ENCODE results near the gene NRROS. TPM values are rescaled to one million over a fixed set of nuclear protein-coding genes. Genes with fewer than 3 reads are reported as not detected.

Gene NRROS
- total RNA-seq, 4 donors from 2014 or later = 2.5 to 3.7 TPM; not detected in 2

GRCh38 chr3:196661400-196661799 lies 21.9 kb downstream of the NRROS start:
- no peak for DNase-seq
- H3K9me3 ChIP-seq = no peaks in the 10 kb centered on the region
- no peaks in the 10 kb centered on the region for H3K36me3 ChIP-seq
- in situ Hi-C loops (cut with MboI; ENCODE audit: low pct_ligation_motif_present in 1 of 4, low pct_unique_long_range_greater_than_20kb in 1 of 4, low sequenced_read_pairs in 3 of 4) = no loop called here
- no peak overlapping the region for H3K27ac ChIP-seq
- no peak overlapping the region for H3K4me3 ChIP-seq
- intact Hi-C loops (cut with DNase I; ENCODE audit: low total_unique reads) = no loop called here
- TF ChIP-seq POLR2A (IDR thresholded peaks at IDR 0.05) = no peak
- TF ChIP-seq EP300 (IDR thresholded peaks at IDR 0.05; ENCODE audit: low read depth) = no peak
- no peak for TF ChIP-seq POLR2AphosphoS5 (IDR thresholded peaks at IDR 0.05)
- no peak for TF ChIP-seq CTCF (IDR thresholded peaks at IDR 0.05)
- no peaks in the 10 kb centered on the region for H3K4me1 ChIP-seq
- 60 to 80% methylated on average over 1 to 12 of the region's 16 CpGs for WGBS, 2 donors (ENCODE audit: low coverage in 1 of 2)
- H3K27me3 ChIP-seq = no peaks in the 10 kb centered on the region

- in situ Hi-C loops (cut with MboI; ENCODE audit: low pct_ligation_motif_present in 1 of 4, low pct_unique_long_range_greater_than_20kb in 1 of 4, low sequenced_read_pairs in 3 of 4) = no loop called here
- Histone ChIP-seq H3K4me1 (no peaks in the 10 kb centered on the region), H3K9me3 (no peaks in the 10 kb centered on the region), H3K27me3 (no peaks in the 10 kb centered on the region), H3K27ac (no peak overlapping the region), H3K36me3 (no peaks in the 10 kb centered on the region), H3K4me3 (no peak overlapping the region)
- TF ChIP-seq CTCF (IDR thresholded peaks at IDR 0.05) = no peak
- WGBS, 2 donors (ENCODE audit: low coverage in 1 of 2) = 60 to 93% methylated on average over 1 to 13 of the region's 13 CpGs
- no peak for DNase-seq
- intact Hi-C loops (cut with DNase I; ENCODE audit: low total_unique reads) = no loop called here
Observed at GRCh38 chr3:196662033-196662432, 22.5 kb downstream of the NRROS start.

- Histone ChIP-seq H3K27me3 (no peaks in the 10 kb centered on the region), H3K4me1 (no peaks in the 10 kb centered on the region), H3K27ac (no peak overlapping the region), H3K9me3 (no peaks in the 10 kb centered on the region), H3K36me3 (no peaks in the 10 kb centered on the region), H3K4me3 (no peak overlapping the region)
- no peak for DNase-seq
- no peak for TF ChIP-seq POLR2A (IDR thresholded peaks at IDR 0.05)
- TF ChIP-seq EP300 (IDR thresholded peaks at IDR 0.05; ENCODE audit: low read depth) = no peak
- TF ChIP-seq POLR2AphosphoS5 (IDR thresholded peaks at IDR 0.05) = no peak
- TF ChIP-seq CTCF (IDR thresholded peaks at IDR 0.05) = no peak
- in situ Hi-C loops (cut with MboI; ENCODE audit: low pct_ligation_motif_present in 1 of 4, low pct_unique_long_range_greater_than_20kb in 1 of 4, low sequenced_read_pairs in 3 of 4) = no loop called here
- WGBS, 2 donors (ENCODE audit: low coverage in 1 of 2) = 55 to 72% methylated on average over 2 to 15 of the region's 15 CpGs
- intact Hi-C loops (cut with DNase I; ENCODE audit: low total_unique reads) = no loop called here
Observed at GRCh38 chr3:196662711-196663571, 23.4 kb downstream of the NRROS start.

GRCh38 chr3:196666001-196666867 lies 26.7 kb downstream of the NRROS start:
- no peak for TF ChIP-seq POLR2AphosphoS5 (IDR thresholded peaks at IDR 0.05)
- TF ChIP-seq CTCF (IDR thresholded peaks at IDR 0.05) = no peak
- TF ChIP-seq EP300 (IDR thresholded peaks at IDR 0.05; ENCODE audit: low read depth) = no peak
- TF ChIP-seq POLR2A (IDR thresholded peaks at IDR 0.05) = no peak
- Histone ChIP-seq H3K27me3 (no peaks in the 10 kb centered on the region), H3K9me3 (no peaks in the 10 kb centered on the region), H3K4me3 (no peak overlapping the region), H3K27ac (no peak overlapping the region), H3K4me1 (no peaks in the 10 kb centered on the region), H3K36me3 (no peaks in the 10 kb centered on the region)
- intact Hi-C loops (cut with DNase I; ENCODE audit: low total_unique reads) (no loop called here), in situ Hi-C loops (cut with MboI; ENCODE audit: low pct_ligation_motif_present in 1 of 4, low pct_unique_long_range_greater_than_20kb in 1 of 4, low sequenced_read_pairs in 3 of 4) (no loop called here)
- WGBS, 2 donors (ENCODE audit: low coverage in 1 of 2) = 57 to 68% methylated on average over 5 to 23 of the region's 23 CpGs
- DNase-seq = no peak
